Measurements from ENCODE around the gene VPS39.

The VPS39 gene

GRCh38 chr15:42207674-42208579 is at the start of gene VPS39:
VPS39 (minus strand) TSS chr15:42208304; CDS start chr15:42208153, 151 bp downstream.
- peak; percentile 90 for DNase-seq (ENCODE audit: low read depth)
- no peak for TF ChIP-seq CTCF (IDR thresholded peaks at IDR 0.05; ENCODE audit: low read length, missing control alignments)
- peak within 1 kb of the TSS; percentile 92 for H3K4me3 ChIP-seq (replicated peaks; ENCODE audit: low read depth, low read length)

- DNase-seq (ENCODE audit: low read depth), result no peak
- H3K4me3 ChIP-seq (replicated peaks; ENCODE audit: low read depth, low read length), result no peak overlapping the region
Measured at GRCh38 chr15:42253300-42253699, 45.2 kb upstream of the VPS39 start.

GRCh38 chr15:42240823-42241222 is 32.7 kb upstream of the VPS39 start:
- DNase-seq (ENCODE audit: low read depth), result no peak
- TF ChIP-seq CTCF (IDR thresholded peaks at IDR 0.05; ENCODE audit: low read length, missing control alignments), result no peak
- no peak overlapping the region for H3K4me3 ChIP-seq (replicated peaks; ENCODE audit: low read depth, low read length)

More at GRCh38 chr15:42253300-42253699, 45.2 kb upstream of the VPS39 start:
- TF ChIP-seq CTCF (IDR thresholded peaks at IDR 0.05; ENCODE audit: low read length, missing control alignments), result no peak

GRCh38 chr15:42239528-42240182 is 31.6 kb upstream of the VPS39 start:
- DNase-seq (ENCODE audit: low read depth), result peak; percentile 7
- no peak for TF ChIP-seq CTCF (IDR thresholded peaks at IDR 0.05; ENCODE audit: low read length, missing control alignments)
- H3K4me3 ChIP-seq (replicated peaks; ENCODE audit: low read depth, low read length), result no peak overlapping the region

GRCh38 chr15:42233107-42233506 is 25.0 kb upstream of the VPS39 start:
- H3K4me3 ChIP-seq (replicated peaks; ENCODE audit: low read depth, low read length), result no peak overlapping the region
- no peak for DNase-seq (ENCODE audit: low read depth)
- no peak for TF ChIP-seq CTCF (IDR thresholded peaks at IDR 0.05; ENCODE audit: low read length, missing control alignments)

GRCh38 chr15:42232606-42233005 is 24.5 kb upstream of the VPS39 start:
- TF ChIP-seq CTCF (IDR thresholded peaks at IDR 0.05; ENCODE audit: low read length, missing control alignments), result no peak
- DNase-seq (ENCODE audit: low read depth), result no peak
- no peak overlapping the region for H3K4me3 ChIP-seq (replicated peaks; ENCODE audit: low read depth, low read length)

Data from fibroblast of pulmonary artery (primary cell).